ENCODE measurements around the gene G3BP2.
"Not testable (repeated sequence)": the region's sequence is repeated elsewhere in the genome, so short reads cannot be mapped to it uniquely, and the experiment has no call there.

GRCh38 chr4:75716054-75716453 is 42.8 kb upstream of the G3BP2 start:
- not testable (repeated sequence) for TF ChIP-seq POLR2AphosphoS5, CTCF, POLR2A (IDR thresholded peaks at IDR 0.05)

Measured in gastroesophageal sphincter (tissue), 3 donors.